Left hindlimb (tissue), 1 donor: ENCODE data around the gene FAM118B.
"Not testable (repeated sequence)": the region's sequence is repeated elsewhere in the genome, so short reads cannot be mapped to it uniquely, and the experiment has no call there.

Source experiments
- DNase-seq: peaks from one replicate; pipeline ENCODE4 v3.0.0-alpha.2; 2018

Gene FAM118B

DNA sequence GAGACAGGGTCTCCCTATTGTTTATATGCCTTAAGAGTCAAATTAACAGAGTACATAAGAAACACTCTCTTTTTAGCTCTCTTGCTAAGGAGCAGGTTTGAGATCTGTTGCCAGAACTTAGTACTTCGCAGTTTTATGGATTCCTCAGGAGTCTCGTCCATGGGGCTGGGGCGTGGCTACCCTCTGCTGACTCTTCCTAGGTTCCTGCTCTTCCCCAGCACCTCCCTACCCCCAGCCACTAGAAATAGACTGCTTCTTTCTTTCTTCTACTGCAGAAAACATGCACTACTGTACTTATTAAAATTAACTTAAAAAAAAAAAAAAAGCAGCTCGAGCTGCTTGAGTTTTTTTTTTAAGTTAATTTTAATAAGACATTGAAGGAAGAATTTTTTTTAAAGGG lies 8.0 kb downstream of the FAM118B start:
- DNase-seq, result no peak

- DNase-seq, result no peak
These were observed 13.2 kb downstream of the FAM118B start for GRCh38 chr11:126224647-126225294.

- DNase-seq, result no peak
These were observed 13.7 kb downstream of the FAM118B start for GRCh38 chr11:126225295-126225665.

GRCh38 chr11:126226334-126227084 lies 14.9 kb downstream of the FAM118B start:
- no peak for DNase-seq

DNA sequence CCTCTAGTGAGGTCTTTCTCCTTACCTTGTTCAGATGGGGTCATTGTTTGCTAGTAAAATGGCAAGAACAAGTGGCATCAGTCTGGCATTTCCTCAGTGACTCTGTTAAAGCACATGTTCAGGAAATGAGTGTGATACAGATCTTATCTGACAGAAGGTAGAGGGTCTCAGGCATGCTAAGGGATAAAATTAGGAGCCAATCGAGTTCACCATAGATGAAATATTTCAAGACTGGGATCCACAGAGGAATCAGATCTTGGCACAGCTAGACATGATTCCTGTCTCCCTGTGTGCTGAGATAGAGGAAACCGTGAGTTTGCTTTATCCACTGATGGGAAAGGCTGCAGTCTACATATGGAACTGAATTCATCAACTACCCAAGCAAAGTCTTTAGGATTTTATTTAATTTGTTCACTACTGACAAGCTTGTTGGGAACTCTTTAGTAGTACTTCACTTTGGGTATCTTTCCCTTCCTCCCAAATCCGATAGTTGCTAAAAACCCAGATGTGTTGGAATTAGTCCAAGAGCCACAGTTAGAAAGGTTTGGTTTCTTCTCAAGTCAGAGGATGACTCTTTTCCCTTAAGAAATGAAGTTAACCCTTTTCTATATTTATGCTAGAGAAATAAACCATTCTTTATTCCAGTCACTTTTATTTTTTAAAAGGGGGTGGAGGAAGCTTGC lies 18.4 kb downstream of the FAM118B start:
- DNase-seq, result no peak

DNA sequence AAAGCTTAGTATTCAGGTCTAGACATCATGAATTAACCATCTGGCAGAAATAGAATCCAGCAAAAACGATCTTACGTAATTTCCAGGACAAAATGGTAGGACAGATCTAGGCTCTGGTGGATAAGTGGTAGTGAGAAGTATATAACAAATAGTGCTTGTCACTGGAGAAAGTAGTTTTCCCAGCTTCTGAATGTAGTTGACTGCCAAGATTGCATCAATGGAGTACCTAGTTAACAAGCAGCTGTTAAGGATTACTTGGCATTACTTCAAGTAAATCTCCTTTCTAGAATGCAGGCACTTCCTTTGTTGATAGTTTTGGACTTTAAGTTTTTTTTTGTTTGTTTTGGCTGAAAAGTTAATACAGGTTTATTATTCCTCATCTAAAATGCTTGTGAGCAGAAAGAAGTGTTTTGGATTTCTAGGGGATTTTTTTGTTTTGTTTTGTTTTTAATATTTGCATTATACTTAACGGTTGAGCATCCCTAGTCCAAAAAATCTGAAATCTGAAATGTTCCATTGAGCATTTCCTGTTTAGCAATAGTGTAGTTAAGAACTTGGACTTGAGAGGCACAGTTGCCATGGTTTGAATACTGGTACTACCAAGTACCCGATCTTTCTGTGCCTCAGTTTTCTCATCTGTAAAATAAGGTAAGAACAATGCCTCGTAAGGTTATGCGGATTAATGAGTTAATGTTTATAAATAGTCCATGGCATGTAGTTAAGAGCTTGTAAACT lies 20.3 kb downstream of the FAM118B start:
- DNase-seq, result no peak

- no peak for DNase-seq
These were observed 21.1 kb downstream of the FAM118B start for GRCh38 chr11:126232683-126233082.

- no peak for DNase-seq
These were observed 21.8 kb downstream of the FAM118B start for GRCh38 chr11:126233391-126233790.

DNA sequence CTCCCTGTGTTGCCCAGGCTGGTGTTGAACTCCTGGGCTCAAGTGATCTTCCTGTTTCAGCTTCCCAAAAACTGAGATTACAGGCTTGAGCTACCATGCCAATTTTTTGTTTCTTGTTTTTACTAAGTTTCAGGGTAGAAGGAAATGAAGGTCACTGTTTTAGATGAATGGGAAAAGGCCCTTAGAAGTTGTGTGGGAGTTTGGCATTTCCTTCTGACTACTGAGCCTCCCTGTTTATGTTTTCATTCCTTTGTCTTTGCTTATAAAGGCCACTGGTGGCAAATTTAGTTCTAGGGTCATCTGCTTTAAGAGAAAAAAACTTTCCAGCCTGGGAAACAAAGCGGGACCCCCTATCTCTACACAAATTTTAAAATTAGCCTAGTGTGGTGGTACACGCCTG lies 35.1 kb downstream of the FAM118B start:
- DNase-seq, result no peak

GRCh38 chr11:126253265-126253664 lies 41.7 kb downstream of the FAM118B start:
- no peak for DNase-seq

DNA sequence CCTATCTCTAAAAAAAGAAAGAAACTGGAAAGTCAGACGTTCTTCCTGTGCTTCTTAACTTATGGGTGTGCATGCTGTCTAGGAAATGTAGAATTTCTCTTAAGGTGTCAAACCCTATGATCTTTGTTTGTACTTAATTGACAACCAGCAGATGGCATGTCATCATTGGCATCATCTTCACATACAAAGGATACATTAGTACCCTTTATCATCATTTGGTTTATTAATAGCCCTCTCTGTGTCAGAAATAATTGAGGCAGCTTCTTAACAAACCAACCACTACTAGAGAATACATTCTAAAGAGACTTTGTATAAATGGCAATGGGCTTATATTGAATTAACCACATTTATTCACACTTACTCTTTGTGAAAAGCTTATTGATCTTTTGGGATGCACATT lies 43.2 kb downstream of the FAM118B start:
- no peak for DNase-seq

DNA sequence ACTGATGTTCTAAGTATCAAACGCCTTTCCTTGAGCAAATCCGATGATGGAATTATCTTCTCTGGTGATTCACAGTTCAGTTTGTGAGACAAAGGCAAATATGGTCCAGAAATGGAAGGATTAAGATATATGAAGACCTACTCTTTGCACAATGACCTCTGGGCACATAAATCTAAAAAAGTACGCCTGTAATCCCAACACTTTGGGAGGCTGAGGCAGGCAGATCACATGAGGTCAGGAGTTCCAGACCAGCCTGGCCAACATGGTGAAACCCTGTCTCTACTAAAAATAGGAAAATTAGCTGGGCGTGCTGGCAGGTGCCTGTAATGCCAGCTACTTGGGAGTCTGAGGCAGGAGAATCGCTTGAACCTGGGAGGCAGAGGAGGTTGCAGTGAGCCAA lies 43.9 kb downstream of the FAM118B start:
- not testable (repeated sequence) for DNase-seq

- no peak for DNase-seq
These were observed 44.6 kb downstream of the FAM118B start for GRCh38 chr11:126256216-126256615.

GRCh38 chr11:126257144-126257543 lies 45.6 kb downstream of the FAM118B start:
- no peak for DNase-seq

GRCh38 chr11:126257764-126258163 lies 46.2 kb downstream of the FAM118B start:
- no peak for DNase-seq

DNA sequence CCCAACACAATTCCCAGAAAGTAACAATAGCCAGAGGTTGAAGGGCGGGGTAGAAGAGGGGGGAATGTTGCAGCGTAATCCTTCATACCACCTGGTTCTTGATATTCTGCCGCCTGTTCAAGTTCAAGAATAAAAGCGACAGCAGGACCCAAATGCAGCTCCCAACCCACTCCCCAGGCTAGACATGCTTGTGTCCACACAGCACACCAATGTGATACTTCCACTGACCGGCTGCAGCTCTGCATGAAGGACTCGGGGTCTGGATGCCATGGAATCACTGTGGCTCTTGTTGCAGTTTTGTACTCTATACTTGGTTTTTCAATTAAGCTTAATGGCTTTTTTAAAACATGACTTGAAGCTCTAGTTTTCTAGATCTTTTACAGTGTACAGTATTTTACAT lies 50.6 kb downstream of the FAM118B start:
- no peak for DNase-seq

DNA sequence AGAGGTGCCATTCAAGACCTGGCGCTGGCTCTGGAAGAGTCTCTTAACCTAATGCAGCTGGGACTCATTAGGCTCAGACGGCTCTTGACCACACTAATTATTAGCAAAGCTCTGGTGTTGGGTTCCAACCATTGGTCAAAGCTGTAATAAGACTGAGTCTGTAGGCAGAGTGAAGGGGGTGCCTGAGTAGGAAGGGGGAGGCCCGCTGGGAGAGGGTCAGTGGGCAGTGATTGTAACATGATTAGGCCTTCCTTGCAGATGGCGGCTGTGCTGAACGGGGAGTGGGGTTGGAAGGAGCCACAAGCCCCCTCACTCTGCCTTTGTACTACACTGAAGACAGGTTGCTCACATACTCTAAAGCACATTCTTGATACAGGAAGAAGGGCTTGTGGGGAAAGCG lies 51.9 kb downstream of the FAM118B start:
- DNase-seq, result no peak

GRCh38 chr11:126265811-126266210 lies 54.2 kb downstream of the FAM118B start:
- no peak for DNase-seq

GRCh38 chr11:126267650-126268049 lies 56.1 kb downstream of the FAM118B start:
- DNase-seq, result no peak

DNA sequence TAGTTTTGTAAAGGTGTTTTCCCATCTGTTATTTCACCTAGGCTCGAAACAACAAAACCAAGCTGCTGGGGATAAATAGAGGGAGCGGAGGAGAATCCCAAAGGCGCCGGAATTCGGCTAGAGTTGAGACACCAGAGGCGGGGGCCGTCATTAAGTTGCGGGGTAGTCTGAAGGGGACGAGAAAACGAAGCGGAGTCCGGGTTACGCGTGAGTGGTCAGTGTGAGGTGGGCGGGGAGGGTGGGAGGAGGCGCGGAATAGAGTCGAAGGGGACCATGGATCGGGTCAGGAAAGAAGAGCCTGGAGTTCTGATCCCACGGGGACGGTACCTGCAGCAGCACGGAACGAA lies 56.8 kb downstream of the FAM118B start:
- no peak for DNase-seq

DNA sequence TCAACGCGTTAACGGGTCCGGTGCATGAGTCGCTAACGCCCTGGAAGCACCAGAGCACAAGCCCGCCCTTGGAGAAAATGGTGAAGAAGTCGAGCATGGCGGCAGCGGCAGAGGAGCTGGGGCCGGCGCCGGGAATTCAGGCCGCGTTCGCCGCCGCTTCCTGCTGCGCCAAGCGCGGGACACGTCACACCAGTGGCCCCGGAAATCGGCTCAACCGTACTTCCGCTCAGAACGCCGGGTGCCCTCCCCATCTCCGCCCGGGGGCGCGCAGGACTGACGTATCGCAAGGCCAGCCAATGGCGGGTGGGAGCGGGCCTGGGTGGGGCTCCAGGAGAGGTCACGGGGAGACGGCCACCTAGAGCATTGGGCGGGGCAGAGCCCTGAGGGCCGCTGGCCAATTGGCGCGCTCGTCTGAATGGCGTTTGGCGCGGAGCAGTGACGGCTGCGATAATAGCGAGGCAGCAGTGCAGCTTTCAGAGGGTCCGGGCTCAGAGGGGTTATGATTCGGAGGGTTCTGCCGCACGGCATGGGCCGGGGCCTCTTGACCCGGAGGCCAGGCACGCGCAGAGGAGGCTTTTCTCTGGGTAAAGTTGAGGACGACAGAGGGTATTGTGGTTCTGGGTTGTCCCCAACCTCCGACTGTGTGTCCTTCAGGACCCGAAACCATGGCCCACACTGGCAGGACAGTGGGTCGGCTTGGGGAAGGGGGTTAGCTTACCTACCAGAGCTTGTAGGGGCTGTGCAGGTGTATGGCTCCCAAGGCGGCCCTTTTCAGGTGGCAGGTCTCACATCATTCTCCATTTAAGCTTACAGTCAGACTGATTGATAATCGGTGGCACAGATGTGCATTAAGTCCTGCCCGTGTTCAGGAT lies 57.4 kb downstream of the FAM118B start, which contains the start of the genes FOXRED1 and SRPRA:
Gene FOXRED1 (plus strand): TSS at position 447 of the 872 bp plus-strand sequence. CDS start 53 bp downstream, at position 500.
Gene SRPRA (minus strand): TSS at position 188 of the 872 bp plus-strand sequence. CDS start 91 bp downstream, at position 97.
- DNase-seq, result peak; percentile 100

GRCh38 chr11:126277322-126277721 lies 65.7 kb downstream of the FAM118B start:
- DNase-seq, result no peak
